GM12878 (cell line): ENCODE data around the gene TAF11. TPM values are rescaled to one million over a fixed set of nuclear protein-coding genes. Genes with fewer than 3 reads are reported as not detected.

Experiments
- ATAC-seq: fragments of 200-7000 bp; cut with Tn5 transposase; 3 replicates; pipeline ENCODE4 v1.9.1; 2020; ENCODE audit warnings: mild to moderate bottlenecking, moderate library complexity
- BruUV-seq: library from RNA; stranded (reverse); fragments of 400-500 nt; replicated peaks from 2 replicates; lab custom pipeline; 2021; lab: Mats Ljungman, UMichigan
- CTCF ChIA-PET: fragments of 300-600 bp; sonication (Branson Sonifier 250); formaldehyde crosslinking; extraction: SDS; loops from one replicate; lab custom pipeline; 2021; ENCODE audit warnings: inconsistent platforms; lab: Yijun Ruan, JAX
- POLR2A ChIA-PET: fragments of 350-600 bp; formaldehyde crosslinking; extraction: SDS; loops from one replicate; lab custom pipeline; 2021; ENCODE audit warnings: inconsistent platforms; lab: Charles Lee
- RAD21 ChIA-PET: fragments of 300-600 bp; sonication (Branson Sonifier 250); formaldehyde crosslinking; loops from one replicate; lab custom pipeline; 2023; ENCODE audit warnings: antibody characterized with exemption; ENCODE audit not compliant: unreplicated experiment; lab: Charles Lee
- SMC1A ChIA-PET: fragments of 300-600 bp; sonication (Branson Sonifier 250); formaldehyde crosslinking; loops from one replicate; lab custom pipeline; 2023; ENCODE audit not compliant: unreplicated experiment, uncharacterized antibody; lab: Charles Lee
- DNase-seq: peaks from one replicate; pipeline ENCODE4 v3.0.0-alpha.2; 2011; ENCODE audit warnings: low read depth, low spot score
- FAIRE-seq: peaks from 3 replicates; lab custom pipeline; 2011; peaks lifted over from hg19 to GRCh38; lab: Jason Lieb, UNC
- H2AFZ ChIP-seq: 2 replicates; pipeline ENCODE4 v1.6.0; 2011; ENCODE audit warnings: low read depth, low read length, control low read depth; ENCODE audit not compliant: control insufficient read depth
- H3K27ac ChIP-seq: 2 replicates; pipeline ENCODE4 v1.5.1; 2011; ENCODE audit warnings: control low read depth; ENCODE audit not compliant: control insufficient read depth, insufficient read depth
- H3K27me3 ChIP-seq, 2 experiments: replicated peaks in 1 of 2; 2 replicates each; pipeline versions ENCODE4 v1.6.0 to v1.6.1; 2011; ENCODE audit warnings: low read length in 1 of 2; ENCODE audit not compliant: control insufficient read depth in 2 of 2, insufficient read depth in 2 of 2
- H3K36me3 ChIP-seq, 2 experiments: 2 replicates each; pipeline ENCODE4 v1.5.1; 2011; ENCODE audit warnings: low read length in 1 of 2; ENCODE audit not compliant: control insufficient read depth in 2 of 2, insufficient read depth in 2 of 2
- H3K4me1 ChIP-seq: 2 replicates; pipeline ENCODE4 v1.6.1; 2011; ENCODE audit warnings: mild to moderate bottlenecking, low read length, moderate library complexity, mixed read lengths; ENCODE audit not compliant: control insufficient read depth, insufficient read depth
- H3K4me2 ChIP-seq: 2 replicates; pipeline ENCODE4 v1.6.0; 2011; ENCODE audit warnings: control low read depth; ENCODE audit not compliant: control insufficient read depth, insufficient read depth
- H3K4me3 ChIP-seq: fragments of 200-600 bp; sonication (generic); 2 replicates; pipeline ENCODE4 v1.5.1; 2016
- H3K79me2 ChIP-seq: 2 replicates; pipeline ENCODE4 v1.6.0; 2011; ENCODE audit warnings: low read length; ENCODE audit not compliant: control insufficient read depth, insufficient read depth
- H3K9ac ChIP-seq: 2 replicates; pipeline ENCODE4 v1.8.0; 2011; ENCODE audit warnings: low read length, control low read depth, mixed read lengths; ENCODE audit not compliant: control insufficient read depth, insufficient read depth
- H3K9me3 ChIP-seq: replicated peaks from 3 replicates; pipeline ENCODE4 v1.5.1; 2011; ENCODE audit warnings: mild to moderate bottlenecking, low read length; ENCODE audit not compliant: control insufficient read depth, insufficient read depth
- H4K20me1 ChIP-seq: 2 replicates; pipeline ENCODE4 v1.6.0; 2011; ENCODE audit not compliant: control insufficient read depth, insufficient read depth
- EGR1 ChIP-seq, 2 experiments: IDR thresholded peaks; 1 replicate in 1 of 2; 2 replicates in 1 of 2; pipeline ENCODE4 v1.6.1; 2011 to 2012; ENCODE audit warnings: low read depth in 2 of 2, low read length in 2 of 2, borderline replicate concordance in 1 of 2, mild to moderate bottlenecking in 1 of 2, moderate library complexity in 1 of 2
- HDGF ChIP-seq: fragments of 450-650 bp; IDR thresholded peaks from 2 replicates; pipeline ENCODE4 v1.6.1; 2016; ENCODE audit warnings: antibody characterized with exemption
- NBN ChIP-seq: fragments of 450-650 bp; IDR thresholded peaks from 2 replicates; pipeline ENCODE4 v1.6.1; 2016
- PML ChIP-seq: IDR thresholded peaks from 2 replicates; pipeline ENCODE4 v1.6.1; 2012; ENCODE audit warnings: low read length, inconsistent platforms
- TAF1 ChIP-seq: IDR thresholded peaks from 2 replicates; pipeline ENCODE4 v1.6.1; 2011; ENCODE audit warnings: mild to moderate bottlenecking, low read depth, low read length, borderline replicate concordance
- ZNF217 ChIP-seq: fragments of 450-650 bp; IDR thresholded peaks from 2 replicates; pipeline ENCODE4 v1.6.1; 2017; ENCODE audit warnings: antibody characterized with exemption, mild to moderate bottlenecking
- WGBS: methylation state at CpG from one replicate; pipeline ENCODE4 v1.1.6; 2016; ENCODE audit warnings: low lambda C conversion rate; ENCODE audit not compliant: insufficient replicate concordance, insufficient coverage; ENCODE audit errors: missing lambda C conversion rate; 5-methylcytosine and 5-hydroxymethylcytosine counted together
- in situ Hi-C: fragments of 300-500 bp; cut with MboI; formaldehyde crosslinking; loops from 9 replicates; pipeline ENCODE4 v1.14.3; 2018; ENCODE audit warnings: mixed read lengths
- intact Hi-C: fragments of 100-400 bp; cut with micrococcal nuclease; formaldehyde crosslinking; loops from one replicate; pipeline ENCODE4 v1.14.2; 2022; ENCODE audit not compliant: unreplicated experiment
- polyA plus RNA-seq, 11 experiments: library from polyadenylated mRNA; depleted of rRNA in 4 of 11; unstranded in 6 of 11; stranded (reverse) in 5 of 11; fragments of >200 nt; fragmentation: Nextera tagmentation in 4 of 11; fragmentation: Illumina TruSeq in 1 of 11; extraction: Ambion mirVana in 4 of 11; extraction: Trizol in 1 of 11; gene quantifications; 1 replicate in 1 of 11; 2 replicates in 10 of 11; pipeline versions ENCODE4 v1.2.1 to v1.2.3, GENCODE V29; 2011 to 2016; ENCODE audit warnings: inconsistent platforms in 2 of 11, missing spikeins in 2 of 11, low read depth in 1 of 11
- total RNA-seq, 4 experiments: library from RNA; depleted of rRNA in 3 of 4; stranded (reverse); fragments of >200 nt in 3 of 4; fragmentation: Illumina TruSeq in 1 of 4; extraction: Trizol in 1 of 4; gene quantifications; 2 replicates each; pipeline versions ENCODE4 v1.2.1 to v1.2.3, GENCODE V29; 2013 to 2021
- TF ChIP-seq, protein P1 (sequence below): fragments of 450-650 bp; IDR thresholded peaks from 2 replicates; pipeline ENCODE4 v1.6.1; 2018; ENCODE audit warnings: borderline replicate concordance, mild to moderate bottlenecking; ENCODE audit not compliant: partially characterized antibody

The TAF11 gene
- total and polyA plus RNA-seq, 10 of the 15 experiments (the other 5 are each of a cell fraction or from before 2014, with no cell fraction given) = 24.6 to 59.2 (median 32.0) TPM

DNA sequence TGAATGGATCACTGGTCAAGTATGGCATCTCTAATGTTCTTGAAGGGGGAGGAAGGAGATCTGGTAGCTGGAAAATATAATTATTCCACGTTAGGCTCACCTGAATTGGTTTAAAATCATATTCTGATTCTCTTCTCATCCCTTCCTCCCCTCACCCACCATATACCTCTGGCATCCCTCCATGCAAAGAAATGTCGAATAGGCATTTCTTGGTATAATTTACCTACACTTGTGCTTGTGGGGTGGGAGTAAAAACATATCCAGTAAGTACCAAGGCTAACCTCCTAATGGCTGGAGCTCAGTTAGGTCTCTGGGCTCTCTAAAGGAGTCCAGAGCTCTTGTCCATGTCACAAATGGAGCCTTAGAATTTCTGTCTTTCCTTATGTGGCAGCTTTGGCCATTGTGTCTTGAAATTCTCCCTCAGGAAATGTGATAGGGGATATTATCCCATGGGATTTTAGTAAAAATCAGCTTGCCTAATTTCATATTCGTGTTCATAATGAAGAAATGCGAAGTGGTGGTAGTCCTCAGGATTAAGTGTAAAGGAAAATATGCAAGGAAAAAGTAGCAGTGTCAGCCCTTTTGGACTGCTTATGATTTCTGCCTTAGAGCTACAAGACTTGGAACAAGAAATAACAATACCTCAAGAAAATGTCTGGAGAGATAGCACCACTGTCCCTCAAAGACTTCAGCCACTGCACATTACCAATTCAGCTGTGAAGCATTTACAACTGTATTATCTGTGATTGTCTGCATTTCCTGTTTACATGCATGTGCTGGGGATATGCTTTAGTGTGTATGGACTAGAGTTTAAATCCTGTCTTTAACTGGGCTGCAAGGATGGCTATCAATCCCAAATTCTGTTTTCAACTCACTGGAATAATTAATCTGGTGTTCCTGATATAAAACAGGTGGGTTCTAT, 12.3 kb downstream of the TAF11 start:
- FAIRE-seq = no peak
- Histone ChIP-seq H3K79me2 (no peaks in the 10 kb centered on the region), H3K9ac (no peak overlapping the region), H3K4me3 (no peak overlapping the region), H4K20me1 (no peaks in the 10 kb centered on the region), H3K4me1 (no peaks in the 10 kb centered on the region), H2AFZ (no peak overlapping the region), H3K27me3 (no peaks in the 10 kb centered on the region)
- no peak for ATAC-seq
- TF ChIP-seq ZNF217 (no peak), EGR1 (IDR thresholded peaks at IDR 0.05; ENCODE audit: borderline replicate concordance in 1 of 2, low read depth in 2 of 2, low read length in 2 of 2) (no peak), PML (peak; percentile 7; the same call in 1 of the 2 replicates), TAF1 (no peak), HDGF (no peak), NBN (no peak)
- TF ChIP-seq, protein P1, sequence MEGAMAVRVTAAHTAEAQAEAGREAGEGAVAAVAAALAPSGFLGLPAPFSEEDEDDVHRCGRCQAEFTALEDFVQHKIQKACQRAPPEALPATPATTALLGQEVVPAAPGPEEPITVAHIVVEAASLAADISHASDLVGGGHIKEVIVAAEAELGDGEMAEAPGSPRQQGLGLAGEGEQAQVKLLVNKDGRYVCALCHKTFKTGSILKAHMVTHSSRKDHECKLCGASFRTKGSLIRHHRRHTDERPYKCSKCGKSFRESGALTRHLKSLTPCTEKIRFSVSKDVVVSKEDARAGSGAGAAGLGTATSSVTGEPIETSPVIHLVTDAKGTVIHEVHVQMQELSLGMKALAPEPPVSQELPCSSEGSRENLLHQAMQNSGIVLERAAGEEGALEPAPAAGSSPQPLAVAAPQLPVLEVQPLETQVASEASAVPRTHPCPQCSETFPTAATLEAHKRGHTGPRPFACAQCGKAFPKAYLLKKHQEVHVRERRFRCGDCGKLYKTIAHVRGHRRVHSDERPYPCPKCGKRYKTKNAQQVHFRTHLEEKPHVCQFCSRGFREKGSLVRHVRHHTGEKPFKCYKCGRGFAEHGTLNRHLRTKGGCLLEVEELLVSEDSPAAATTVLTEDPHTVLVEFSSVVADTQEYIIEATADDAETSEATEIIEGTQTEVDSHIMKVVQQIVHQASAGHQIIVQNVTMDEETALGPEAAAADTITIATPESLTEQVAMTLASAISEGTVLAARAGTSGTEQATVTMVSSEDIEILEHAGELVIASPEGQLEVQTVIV = no peak
- TF ChIP-seq, all 136 proteins: peak for 1
- Histone ChIP-seq H3K4me2 (no peak overlapping the region), H3K9me3 (no peaks in the 10 kb centered on the region), H3K27ac (no peak overlapping the region), H3K36me3 (peaks cover 8 to 41% of the 10 kb centered on the region in 2 experiments)
- ChIA-PET POLR2A (no interaction called here), CTCF (interaction anchor here (0.7 to 1.2 kb wide), 2 partner anchors 91 to 111 kb away, joined by 3 read pairs; no protein-coding TSS in a partner anchor), SMC1A (no interaction called here), RAD21 (no interaction called here)
- intact Hi-C loops (no loop called here), in situ Hi-C loops (no loop called here)
- BruUV-seq = no TSS peak
- WGBS = 92% methylated on average over 4 of the region's 4 CpGs
- DNase-seq = no peak
